Breast epithelium (tissue), 3 donors: ENCODE measurements around the gene TSHZ1.

Experiments used
- POLR2A ChIP-seq: fragments of 450-650 bp; IDR thresholded peaks from one replicate; pipeline ENCODE4 v1.6.1; 2016; ENCODE audit warnings: antibody characterized with exemption, mild to moderate bottlenecking, moderate library complexity
- POLR2AphosphoS5 ChIP-seq, 3 donors: sonication (generic); formaldehyde crosslinking; IDR thresholded peaks; one replicate each; pipeline ENCODE4 v1.6.1; 2017; ENCODE audit warnings: antibody characterized with exemption in 3 of 3
- TF ChIP-seq, protein P1 (sequence below), 3 donors: fragments of 450-650 bp; IDR thresholded peaks; one replicate each; pipeline ENCODE4 v1.5.1; 2016 to 2017; ENCODE audit warnings: antibody characterized with exemption in 3 of 3, mild to moderate bottlenecking in 3 of 3, moderate library complexity in 3 of 3

DNA sequence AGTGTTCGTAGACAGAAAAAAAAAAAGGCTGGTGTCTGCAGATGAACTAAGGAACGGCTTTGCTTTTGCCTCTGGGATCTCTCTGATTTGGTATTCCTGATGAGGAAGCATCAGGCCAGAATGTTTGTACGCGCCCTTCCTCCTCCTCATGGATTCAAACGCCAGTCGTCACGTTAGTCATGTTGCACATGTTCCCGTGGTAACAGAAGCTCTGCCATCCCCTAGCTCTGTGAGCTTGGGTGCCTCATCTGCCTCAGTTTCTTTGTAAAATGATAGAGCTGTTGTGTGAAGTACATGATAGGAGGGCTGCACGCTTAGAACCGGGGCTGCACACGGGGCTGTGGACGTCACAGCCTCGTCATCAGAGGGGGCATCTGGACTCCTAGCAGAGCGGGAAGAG is 47.0 kb downstream of the TSHZ1 start:
- TF ChIP-seq, protein P1, sequence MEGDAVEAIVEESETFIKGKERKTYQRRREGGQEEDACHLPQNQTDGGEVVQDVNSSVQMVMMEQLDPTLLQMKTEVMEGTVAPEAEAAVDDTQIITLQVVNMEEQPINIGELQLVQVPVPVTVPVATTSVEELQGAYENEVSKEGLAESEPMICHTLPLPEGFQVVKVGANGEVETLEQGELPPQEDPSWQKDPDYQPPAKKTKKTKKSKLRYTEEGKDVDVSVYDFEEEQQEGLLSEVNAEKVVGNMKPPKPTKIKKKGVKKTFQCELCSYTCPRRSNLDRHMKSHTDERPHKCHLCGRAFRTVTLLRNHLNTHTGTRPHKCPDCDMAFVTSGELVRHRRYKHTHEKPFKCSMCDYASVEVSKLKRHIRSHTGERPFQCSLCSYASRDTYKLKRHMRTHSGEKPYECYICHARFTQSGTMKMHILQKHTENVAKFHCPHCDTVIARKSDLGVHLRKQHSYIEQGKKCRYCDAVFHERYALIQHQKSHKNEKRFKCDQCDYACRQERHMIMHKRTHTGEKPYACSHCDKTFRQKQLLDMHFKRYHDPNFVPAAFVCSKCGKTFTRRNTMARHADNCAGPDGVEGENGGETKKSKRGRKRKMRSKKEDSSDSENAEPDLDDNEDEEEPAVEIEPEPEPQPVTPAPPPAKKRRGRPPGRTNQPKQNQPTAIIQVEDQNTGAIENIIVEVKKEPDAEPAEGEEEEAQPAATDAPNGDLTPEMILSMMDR (IDR thresholded peaks at IDR 0.05), result no peak
- TF ChIP-seq POLR2A (no peak), POLR2AphosphoS5 (IDR thresholded peaks at IDR 0.05) (no peak)
